Activated T-helper 2 cell treated with anti-CD3 and anti-CD28 coated beads, Interferon-gamma antibody, Interleukin-2, Interleukin-4, amounts not matched to agents 10 μg/mL and 5 μg/mL and 100 μg/mL, durations not matched to agents 14 hours and 24 hours and 36 hours (primary cell): ENCODE data around the gene GNPDA2. TPM values are rescaled to one million over a fixed set of nuclear protein-coding genes. Genes with fewer than 3 reads are reported as not detected.
"Not testable (repeated sequence)": the region's sequence is repeated elsewhere in the genome, so short reads cannot be mapped to it uniquely, and the experiment has no call there.

Experiments used
- DNase-seq: peaks from one replicate; pipeline ENCODE4 v3.0.0; 2021; ENCODE audit warnings: low spot score
- H3K27ac Mint-ChIP-seq: one replicate; pipeline ENCODE4 v1.8.0; 2021; ENCODE audit warnings: mixed read lengths
- H3K27me3 Mint-ChIP-seq: one replicate; pipeline ENCODE4 v1.8.0; 2021; ENCODE audit warnings: low read depth, mixed read lengths
- H3K36me3 Mint-ChIP-seq: one replicate; pipeline ENCODE4 v1.8.0; 2021; ENCODE audit warnings: low read depth, mixed read lengths
- H3K4me1 Mint-ChIP-seq: one replicate; pipeline ENCODE4 v1.8.0; 2021; ENCODE audit warnings: low read depth, mixed read lengths
- H3K4me3 Mint-ChIP-seq: one replicate; pipeline ENCODE4 v1.8.0; 2021; ENCODE audit warnings: low read depth, mild to moderate bottlenecking, moderate library complexity, mixed read lengths
- H3K9me3 Mint-ChIP-seq: one replicate; pipeline ENCODE4 v1.8.0; 2021; ENCODE audit warnings: mixed read lengths
- intact Hi-C: fragments of 100-400 bp; cut with micrococcal nuclease; formaldehyde crosslinking; loops from one replicate; pipeline ENCODE4 v1.15.1; 2023
- total RNA-seq: library from RNA; stranded (reverse); gene quantifications from 2 replicates; pipeline ENCODE4 v1.2.3, GENCODE V29; 2022

GNPDA2 gene
- 13.3 and 16.6 TPM in 2 replicates for total RNA-seq

DNA sequence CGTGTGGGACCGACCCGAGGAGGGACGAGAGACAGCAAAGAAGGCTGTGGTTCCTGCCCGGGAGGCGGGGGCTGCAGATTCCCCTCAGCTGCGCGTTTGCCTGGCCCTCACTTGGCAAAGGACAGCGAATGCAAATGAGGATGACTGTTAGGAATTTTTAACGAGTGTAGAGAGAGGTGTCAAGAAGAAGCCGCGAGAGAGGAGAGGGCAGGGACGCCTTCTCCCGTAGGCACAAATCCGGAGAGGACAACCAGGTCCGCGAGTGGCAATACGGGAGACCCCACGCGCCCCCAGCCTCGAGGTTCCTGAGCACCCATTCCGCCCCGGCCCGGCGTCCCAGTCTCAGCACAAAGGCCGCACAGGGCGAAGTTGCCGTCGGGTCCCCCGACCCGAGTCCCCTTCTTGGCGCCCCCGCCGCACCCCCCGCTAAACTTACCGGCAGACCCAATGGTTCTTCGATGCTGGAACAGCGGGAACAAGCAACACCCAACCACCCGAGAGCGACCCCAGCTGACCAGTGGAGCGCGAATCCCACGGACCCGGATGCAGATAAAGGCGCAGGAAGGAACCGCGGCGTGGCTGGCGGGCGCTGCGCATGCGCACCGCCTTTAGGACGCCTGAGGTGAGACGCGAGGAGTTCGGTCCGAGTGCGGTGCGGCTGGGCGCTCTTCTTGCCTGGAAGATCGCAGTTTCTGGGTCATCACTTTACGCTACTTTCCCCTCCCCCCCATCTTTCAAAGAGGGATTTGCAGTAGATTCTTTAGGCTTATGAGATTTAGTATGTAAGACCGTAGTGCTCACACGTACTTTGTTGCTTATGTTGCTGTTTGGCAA lies at the start of gene GNPDA2:
Gene GNPDA2 (minus strand): TSS at position 519 of the 834 bp plus-strand sequence. CDS start 4,349 bp downstream, outside the sequence.
- DNase-seq, result peak; percentile 76
- H3K27ac Mint-ChIP-seq, result peak within 1 kb of the TSS; percentile 72
- H3K27me3 Mint-ChIP-seq, result no peaks in the 10 kb centered on the region
- H3K4me3 Mint-ChIP-seq, result peak within 1 kb of the TSS; percentile 98
- intact Hi-C loops, result loop anchor here (1.0 kb wide), 1 partner anchor 48 kb away; the partner anchor contains the start of gene GUF1
- H3K4me1 Mint-ChIP-seq, result peaks cover 24% of the 10 kb centered on the region
- H3K9me3 Mint-ChIP-seq, result no peaks in the 10 kb centered on the region
- H3K36me3 Mint-ChIP-seq, result peaks cover 3% of the 10 kb centered on the region

DNA sequence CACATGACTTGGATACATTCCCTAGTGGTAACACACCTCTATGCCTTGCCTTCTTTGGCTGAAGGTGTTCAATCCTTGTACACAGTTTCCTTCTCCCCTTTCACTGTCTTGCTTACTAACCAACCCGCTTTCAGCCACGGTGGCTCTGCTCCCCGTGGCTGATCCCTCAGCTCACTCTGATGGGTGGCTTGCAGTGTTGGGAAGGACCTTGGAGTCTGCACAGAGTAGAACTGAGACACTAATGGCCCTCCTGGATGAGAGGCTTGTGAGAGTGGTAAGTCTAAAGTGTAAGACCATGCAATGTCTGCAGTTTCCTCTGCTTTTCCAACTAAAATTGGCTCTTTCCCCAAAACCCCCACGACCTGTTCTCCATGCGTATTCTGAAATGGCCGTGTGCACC lies 46.0 kb upstream of the GNPDA2 start:
- intact Hi-C loops, result no loop called here
- no peak overlapping the region for H3K27ac Mint-ChIP-seq
- DNase-seq, result no peak
- no peaks in the 10 kb centered on the region for H3K4me1 Mint-ChIP-seq
- no peaks in the 10 kb centered on the region for H3K27me3 Mint-ChIP-seq
- no peaks in the 10 kb centered on the region for H3K36me3 Mint-ChIP-seq
- H3K9me3 Mint-ChIP-seq, result peaks cover 16% of the 10 kb centered on the region
- no peak overlapping the region for H3K4me3 Mint-ChIP-seq

DNA sequence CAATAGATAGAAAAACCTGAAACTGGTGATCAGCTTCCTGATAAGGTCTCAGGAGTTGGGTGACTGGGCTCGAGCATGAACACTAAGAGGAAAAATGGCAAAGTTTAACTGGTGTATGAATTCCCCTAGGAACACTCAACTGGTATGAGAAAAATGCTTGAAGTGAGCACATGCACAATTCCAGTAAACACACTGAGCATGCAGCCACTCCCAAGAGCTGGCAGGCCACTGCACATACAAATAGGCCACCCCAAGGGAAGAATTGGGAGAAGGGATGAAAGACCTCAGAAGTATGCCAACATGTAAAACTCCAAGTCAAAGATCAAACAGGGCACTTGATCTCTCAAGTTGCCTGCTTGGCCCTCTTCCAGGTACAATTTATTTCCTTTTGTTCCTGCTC lies 45.4 kb upstream of the GNPDA2 start:
- H3K9me3 Mint-ChIP-seq, result peaks cover 16% of the 10 kb centered on the region
- no peak overlapping the region for H3K4me3 Mint-ChIP-seq
- H3K27me3 Mint-ChIP-seq, result no peaks in the 10 kb centered on the region
- H3K4me1 Mint-ChIP-seq, result no peaks in the 10 kb centered on the region
- intact Hi-C loops, result no loop called here
- DNase-seq, result no peak
- no peaks in the 10 kb centered on the region for H3K36me3 Mint-ChIP-seq
- H3K27ac Mint-ChIP-seq, result no peak overlapping the region

DNA sequence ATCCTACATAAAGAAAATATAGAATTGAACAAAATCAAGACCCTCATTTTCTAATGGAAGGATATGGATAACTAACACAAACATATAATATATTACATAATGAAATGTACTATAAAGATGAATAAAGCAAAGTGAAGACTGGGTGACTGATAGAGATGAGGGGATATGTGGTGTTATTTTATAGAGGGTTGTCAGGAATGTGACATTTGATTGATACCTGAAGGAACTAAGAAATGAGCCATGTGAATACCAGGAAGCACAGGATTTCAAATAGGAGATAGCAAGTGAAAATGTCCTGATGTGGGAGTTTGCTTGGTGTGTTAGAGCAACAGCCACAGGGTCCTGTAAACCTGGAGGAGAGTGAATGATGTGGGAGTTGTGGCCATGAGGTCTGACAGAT lies 40.1 kb upstream of the GNPDA2 start:
- H3K4me1 Mint-ChIP-seq, result no peaks in the 10 kb centered on the region
- DNase-seq, result no peak
- H3K36me3 Mint-ChIP-seq, result no peaks in the 10 kb centered on the region
- intact Hi-C loops, result no loop called here
- no peak overlapping the region for H3K4me3 Mint-ChIP-seq
- no peaks in the 10 kb centered on the region for H3K27me3 Mint-ChIP-seq
- H3K9me3 Mint-ChIP-seq, result no peaks in the 10 kb centered on the region
- H3K27ac Mint-ChIP-seq, result no peak overlapping the region

DNA sequence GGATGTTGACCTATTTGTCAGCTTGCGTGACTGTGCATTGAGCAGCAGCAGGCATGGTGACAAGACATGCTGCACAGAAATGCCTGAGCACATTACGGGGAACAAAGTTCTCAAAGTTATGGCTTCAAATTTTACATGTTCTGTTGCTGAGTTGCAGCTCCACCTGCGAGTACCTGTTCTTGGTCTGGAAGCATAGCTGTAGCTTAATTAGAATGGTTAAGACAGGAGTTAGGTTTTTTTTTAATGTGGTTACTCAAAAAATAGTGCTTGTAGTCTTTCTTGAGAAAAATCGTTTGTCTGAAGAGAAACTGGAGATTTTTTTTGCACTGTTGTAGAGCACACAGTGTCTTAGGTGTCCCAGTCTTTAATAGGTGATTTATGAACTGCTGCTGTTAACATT lies 38.8 kb upstream of the GNPDA2 start:
- Mint-ChIP-seq H3K4me1 (no peaks in the 10 kb centered on the region), H3K9me3 (no peaks in the 10 kb centered on the region), H3K27me3 (no peaks in the 10 kb centered on the region), H3K36me3 (no peaks in the 10 kb centered on the region), H3K4me3 (no peak overlapping the region), H3K27ac (no peak overlapping the region)
- no peak for DNase-seq
- intact Hi-C loops, result no loop called here

DNA sequence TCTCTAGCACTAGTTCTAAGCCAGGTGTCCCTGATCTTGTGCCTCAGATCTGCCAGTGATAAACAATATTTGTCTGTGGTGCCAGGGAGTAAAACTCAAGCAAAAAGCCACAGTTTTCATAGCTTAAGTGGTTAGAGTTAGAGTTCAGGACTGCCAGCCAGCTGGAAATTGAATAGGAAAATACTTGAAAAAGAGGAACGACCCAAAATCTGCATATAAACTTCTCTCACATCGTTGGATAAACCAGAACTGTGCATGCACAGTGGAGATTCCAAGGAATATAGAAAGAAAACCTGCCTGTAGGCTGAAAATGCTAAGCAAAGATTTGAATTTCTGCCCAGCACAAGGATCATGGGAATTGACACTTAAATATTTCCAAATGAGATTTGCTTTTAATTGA lies 35.0 kb upstream of the GNPDA2 start:
- Mint-ChIP-seq H3K27me3 (no peaks in the 10 kb centered on the region), H3K36me3 (no peaks in the 10 kb centered on the region), H3K4me1 (no peaks in the 10 kb centered on the region), H3K9me3 (no peaks in the 10 kb centered on the region), H3K4me3 (no peak overlapping the region), H3K27ac (no peak overlapping the region)
- intact Hi-C loops, result no loop called here
- no peak for DNase-seq

DNA sequence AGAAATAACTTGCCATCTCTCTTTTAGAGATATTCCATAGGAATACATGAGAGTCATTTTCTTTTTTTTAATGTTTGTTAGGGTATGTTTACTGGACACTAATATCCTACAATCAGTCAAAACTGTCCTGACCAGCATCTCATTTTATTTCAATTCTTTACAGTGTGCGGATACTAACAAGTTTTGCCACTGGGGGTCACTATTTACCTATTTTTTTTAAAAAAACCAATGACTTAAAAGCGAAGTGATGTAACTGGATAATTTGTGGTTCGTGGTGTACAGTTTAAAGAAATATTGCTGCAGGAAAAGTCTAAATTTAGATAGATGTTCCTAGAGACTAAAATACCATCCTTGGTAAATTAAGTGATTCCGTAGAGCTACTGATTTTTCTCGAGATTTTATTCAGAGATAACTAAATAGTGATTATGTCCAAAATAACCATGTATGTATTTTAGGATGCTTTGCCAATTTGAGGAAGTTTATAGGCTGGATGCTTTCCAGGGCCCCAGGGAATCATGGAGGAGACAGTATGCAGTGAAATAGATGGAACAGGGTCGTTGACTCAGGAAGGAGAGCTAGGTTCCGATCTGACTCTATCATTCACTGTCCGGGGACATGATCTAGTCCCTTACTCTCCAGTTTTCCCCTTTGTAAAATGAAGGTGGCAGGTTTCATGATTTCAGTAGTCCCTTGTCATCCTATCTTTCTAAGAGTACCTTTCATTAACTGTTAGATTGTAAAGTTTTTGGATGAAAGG lies 34.0 kb upstream of the GNPDA2 start:
- H3K4me1 Mint-ChIP-seq, result no peaks in the 10 kb centered on the region
- H3K4me3 Mint-ChIP-seq, result no peak overlapping the region
- H3K27ac Mint-ChIP-seq, result no peak overlapping the region
- no peaks in the 10 kb centered on the region for H3K9me3 Mint-ChIP-seq
- intact Hi-C loops, result no loop called here
- no peaks in the 10 kb centered on the region for H3K27me3 Mint-ChIP-seq
- no peaks in the 10 kb centered on the region for H3K36me3 Mint-ChIP-seq
- DNase-seq, result no peak

DNA sequence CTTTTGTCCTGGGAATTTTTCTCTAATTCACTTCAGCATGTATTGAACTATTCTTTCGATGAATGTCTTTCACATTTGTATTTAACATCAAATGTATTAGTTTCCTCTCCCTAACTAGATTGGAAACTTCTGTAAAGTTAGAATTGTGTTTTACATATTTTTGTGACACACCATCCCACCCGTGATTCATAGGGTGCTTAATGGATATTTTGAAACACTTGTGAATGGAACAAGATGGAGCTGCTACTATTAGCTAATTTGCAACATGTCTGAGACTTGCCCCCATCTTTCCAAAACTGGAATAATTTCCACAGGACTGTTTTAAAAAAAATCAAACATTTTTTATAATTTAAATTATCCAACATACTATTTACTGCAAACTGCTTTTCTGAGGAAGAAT lies 30.2 kb upstream of the GNPDA2 start:
- no peak for DNase-seq
- H3K27me3 Mint-ChIP-seq, result no peaks in the 10 kb centered on the region
- no peaks in the 10 kb centered on the region for H3K36me3 Mint-ChIP-seq
- intact Hi-C loops, result no loop called here
- H3K4me1 Mint-ChIP-seq, result no peaks in the 10 kb centered on the region
- no peak overlapping the region for H3K27ac Mint-ChIP-seq
- no peak overlapping the region for H3K4me3 Mint-ChIP-seq
- no peaks in the 10 kb centered on the region for H3K9me3 Mint-ChIP-seq

DNA sequence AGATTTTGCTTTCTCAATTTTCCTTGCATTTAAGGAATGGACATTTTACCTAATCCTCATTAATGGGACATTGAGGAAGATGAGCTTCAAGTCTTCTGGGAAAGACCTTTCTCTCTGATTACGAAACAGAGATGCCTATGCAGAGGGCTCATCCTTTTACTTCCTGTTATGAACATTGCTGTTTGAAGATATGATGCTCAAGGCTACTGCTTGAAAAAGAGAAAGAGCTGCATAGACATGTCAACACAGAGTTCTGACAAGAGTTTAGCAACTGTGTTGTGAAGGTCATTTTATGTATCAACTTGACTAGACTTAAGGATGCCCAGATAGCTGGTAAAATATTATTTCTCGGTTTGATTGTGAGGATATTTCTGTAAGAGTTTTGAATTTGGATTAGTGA lies 13.8 kb upstream of the GNPDA2 start:
- Mint-ChIP-seq H3K4me1 (no peaks in the 10 kb centered on the region), H3K4me3 (no peak overlapping the region), H3K9me3 (no peaks in the 10 kb centered on the region), H3K27ac (no peak overlapping the region), H3K27me3 (peaks cover 5% of the 10 kb centered on the region), H3K36me3 (no peaks in the 10 kb centered on the region)
- intact Hi-C loops, result no loop called here
- DNase-seq, result no peak

DNA sequence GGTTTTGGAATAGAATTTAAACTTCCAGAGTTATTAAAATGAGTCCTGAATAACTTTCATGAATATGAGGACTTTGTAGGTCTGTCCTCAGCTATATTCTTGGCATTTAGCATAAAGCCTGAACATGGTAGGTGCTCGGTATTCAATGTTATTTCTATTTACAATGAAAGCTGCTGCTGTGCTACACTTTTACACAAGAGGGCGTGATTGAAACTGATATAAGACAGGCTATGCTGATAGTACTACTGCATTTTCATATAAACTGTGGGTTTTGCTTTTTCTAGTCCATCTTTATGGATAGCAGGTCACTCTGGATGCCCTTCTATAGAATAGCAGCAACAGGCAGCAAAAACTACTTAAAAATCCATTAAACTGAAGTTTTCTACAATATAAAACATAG lies 12.3 kb upstream of the GNPDA2 start:
- Mint-ChIP-seq H3K9me3 (no peaks in the 10 kb centered on the region), H3K27ac (no peak overlapping the region), H3K4me1 (no peaks in the 10 kb centered on the region), H3K36me3 (no peaks in the 10 kb centered on the region), H3K27me3 (peaks cover 10% of the 10 kb centered on the region), H3K4me3 (no peak overlapping the region)
- intact Hi-C loops, result no loop called here
- DNase-seq, result no peak

DNA sequence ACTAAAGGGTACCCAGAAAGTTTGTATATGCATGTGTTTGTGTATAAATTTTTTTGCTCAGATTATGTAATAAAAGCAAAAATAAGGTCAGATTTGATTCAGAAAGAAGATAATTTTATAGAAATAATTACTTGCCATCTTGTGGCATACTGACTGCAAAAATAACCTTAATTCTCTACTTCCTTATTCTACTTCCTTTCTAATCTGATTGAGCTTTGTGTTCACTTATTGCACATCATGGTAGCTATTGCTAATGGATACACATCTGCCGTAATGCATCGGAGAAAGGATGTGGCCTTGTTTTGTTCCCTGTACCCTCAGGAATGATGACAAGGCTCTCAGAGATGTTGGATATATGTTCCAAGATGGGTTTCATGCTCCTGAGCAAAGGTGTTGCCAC lies 10.5 kb upstream of the GNPDA2 start:
- no peak for DNase-seq
- H3K36me3 Mint-ChIP-seq, result no peaks in the 10 kb centered on the region
- H3K4me3 Mint-ChIP-seq, result no peak overlapping the region
- H3K4me1 Mint-ChIP-seq, result no peaks in the 10 kb centered on the region
- H3K27me3 Mint-ChIP-seq, result peaks cover 13% of the 10 kb centered on the region
- H3K9me3 Mint-ChIP-seq, result no peaks in the 10 kb centered on the region
- intact Hi-C loops, result no loop called here
- H3K27ac Mint-ChIP-seq, result no peak overlapping the region

DNA sequence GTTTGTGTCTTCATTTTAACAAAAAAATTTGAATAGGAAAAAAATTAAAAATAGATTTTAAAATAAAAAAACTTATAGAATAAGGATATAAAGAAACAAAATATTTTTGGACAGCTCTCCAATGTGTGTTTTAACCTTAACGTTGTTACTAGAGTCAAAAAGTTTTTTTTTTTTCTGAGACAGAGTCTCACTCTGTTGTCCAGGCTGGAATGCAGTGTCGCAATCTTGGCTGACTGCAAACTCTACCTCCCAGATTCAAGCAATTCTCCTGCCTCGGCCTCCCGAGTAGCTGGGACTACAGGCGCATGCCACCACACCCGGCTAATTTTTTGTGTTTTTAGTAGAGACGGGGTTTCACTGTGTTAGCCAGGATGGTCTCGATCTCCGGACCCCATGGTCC lies 2.3 kb upstream of the GNPDA2 start:
- H3K9me3 Mint-ChIP-seq, H3K36me3 Mint-ChIP-seq, H3K27ac Mint-ChIP-seq, intact Hi-C loops, DNase-seq, H3K4me3 Mint-ChIP-seq, H3K27me3 Mint-ChIP-seq: not testable (repeated sequence)
- H3K4me1 Mint-ChIP-seq, result peaks cover 17% of the 10 kb centered on the region

DNA sequence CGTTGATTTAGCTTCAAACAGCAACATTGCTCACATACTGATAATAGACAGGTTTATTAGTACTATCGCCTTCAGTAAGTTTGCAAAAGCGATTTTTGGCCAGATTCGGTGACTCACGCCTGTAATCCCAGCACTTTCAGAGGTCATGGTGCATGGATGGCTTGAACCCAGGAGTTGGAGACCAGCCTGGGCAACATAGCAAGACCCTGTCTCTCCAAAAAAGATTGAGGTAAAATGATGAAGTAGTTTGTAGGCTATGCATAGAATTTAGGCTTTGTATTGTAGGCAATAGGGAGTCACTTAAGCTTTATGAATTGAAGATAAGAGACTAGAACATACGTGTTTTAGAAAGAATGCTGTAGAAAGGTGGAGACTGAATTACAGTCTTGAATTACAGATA lies 1.1 kb upstream of the GNPDA2 start:
- DNase-seq, result no peak
- intact Hi-C loops, result no loop called here
- H3K27me3 Mint-ChIP-seq, result peaks cover 2% of the 10 kb centered on the region

More for the DNA sequence above, 1.1 kb upstream of the GNPDA2 start:
- H3K4me1 Mint-ChIP-seq, result peaks cover 24% of the 10 kb centered on the region
- H3K4me3 Mint-ChIP-seq, result no peak overlapping the region
- H3K27ac Mint-ChIP-seq, result no peak overlapping the region
- no peaks in the 10 kb centered on the region for H3K9me3 Mint-ChIP-seq
- peaks cover 3% of the 10 kb centered on the region for H3K36me3 Mint-ChIP-seq
